HG02571 (cell line): ENCODE measurements around the gene TBC1D1.

Source experiments
- ATAC-seq: cut with Tn5 transposase; IDR thresholded peaks from one replicate; pipeline ENCODE4 v1.9.1; 2021; ENCODE audit warnings: mild to moderate bottlenecking, moderate library complexity; ENCODE audit not compliant: unreplicated experiment

TBC1D1 gene

GRCh38 chr4:38155589-38156294 is 264.9 kb downstream of the TBC1D1 start:
- no peak for ATAC-seq

- ATAC-seq, result no peak
Observed at GRCh38 chr4:38157592-38157991, 266.7 kb downstream of the TBC1D1 start.

- peak; percentile 89 for ATAC-seq
Observed at GRCh38 chr4:38160487-38161207, 269.8 kb downstream of the TBC1D1 start.

- ATAC-seq, result no peak
Observed at GRCh38 chr4:38161208-38162113, 270.6 kb downstream of the TBC1D1 start.

GRCh38 chr4:38162240-38162784 is 271.4 kb downstream of the TBC1D1 start:
- ATAC-seq, result no peak

- ATAC-seq, result no peak
Observed at GRCh38 chr4:38163216-38164006, 272.5 kb downstream of the TBC1D1 start.

- no peak for ATAC-seq
Observed at GRCh38 chr4:38164346-38164745, 273.5 kb downstream of the TBC1D1 start.

- no peak for ATAC-seq
Observed at GRCh38 chr4:38166082-38166481, 275.2 kb downstream of the TBC1D1 start.

- ATAC-seq, result no peak
Observed at GRCh38 chr4:38166768-38167167, 275.9 kb downstream of the TBC1D1 start.

GRCh38 chr4:38167973-38168372 is 277.1 kb downstream of the TBC1D1 start:
- ATAC-seq, result no peak

GRCh38 chr4:38169524-38169923 is 278.6 kb downstream of the TBC1D1 start:
- ATAC-seq, result no peak

- no peak for ATAC-seq
Observed at GRCh38 chr4:38170338-38171169, 279.7 kb downstream of the TBC1D1 start.

- ATAC-seq, result no peak
Observed at GRCh38 chr4:38172078-38172477, 281.2 kb downstream of the TBC1D1 start.

GRCh38 chr4:38173935-38174518 is 283.1 kb downstream of the TBC1D1 start:
- no peak for ATAC-seq

GRCh38 chr4:38174801-38175200 is 283.9 kb downstream of the TBC1D1 start:
- ATAC-seq, result no peak

GRCh38 chr4:38176165-38176564 is 285.3 kb downstream of the TBC1D1 start:
- no peak for ATAC-seq

- no peak for ATAC-seq
Observed at GRCh38 chr4:38177035-38177546, 286.2 kb downstream of the TBC1D1 start.

GRCh38 chr4:38177641-38178391 is 286.9 kb downstream of the TBC1D1 start:
- no peak for ATAC-seq
